C1 segment of cervical spinal cord (tissue), 14 donors: Measurements from ENCODE around the gene SFTPD.
"Not testable (repeated sequence)": the region's sequence is repeated elsewhere in the genome, so short reads cannot be mapped to it uniquely, and the experiment has no call there.

Experiments
- DNase-seq, 14 donors: peaks; one replicate each; lab custom pipeline; 2025; lab: John Stamatoyannopoulos, UW

Gene SFTPD

GRCh38 chr10:79926037-79926436 lies 22.9 kb downstream of the SFTPD start:
- DNase-seq, result no peak

GRCh38 chr10:79925614-79926013 lies 23.3 kb downstream of the SFTPD start:
- DNase-seq, result no peak

GRCh38 chr10:79923669-79924068 lies 25.2 kb downstream of the SFTPD start:
- no peak for DNase-seq

- DNase-seq, result no peak
Observed at GRCh38 chr10:79923145-79923544, 25.8 kb downstream of the SFTPD start.

- not testable (repeated sequence) for DNase-seq
Observed at GRCh38 chr10:79922011-79922412, 26.9 kb downstream of the SFTPD start.

GRCh38 chr10:79915838-79916237 lies 33.1 kb downstream of the SFTPD start:
- not testable (repeated sequence) for DNase-seq

- not testable (repeated sequence) for DNase-seq
Observed at GRCh38 chr10:79914512-79914911, 34.4 kb downstream of the SFTPD start.

GRCh38 chr10:79910836-79911235 lies 38.1 kb downstream of the SFTPD start:
- DNase-seq, result no peak

GRCh38 chr10:79910344-79910743 lies 38.6 kb downstream of the SFTPD start:
- no peak for DNase-seq

- DNase-seq, result peak in 1 of 14 donors; percentile 28
Observed at GRCh38 chr10:79905322-79906314, 43.3 kb downstream of the SFTPD start.

GRCh38 chr10:79904671-79905321 lies 44.1 kb downstream of the SFTPD start:
- DNase-seq, result peak in 5 of 14 donors; percentile 28 to 59 (median 40)

- not testable (repeated sequence) for DNase-seq
Observed at GRCh38 chr10:79901571-79901970, 47.3 kb downstream of the SFTPD start.

- no peak for DNase-seq
Observed at GRCh38 chr10:79898597-79899325, 50.1 kb downstream of the SFTPD start.

- DNase-seq, result not testable (repeated sequence)
Observed at GRCh38 chr10:79892896-79893295, 56.0 kb downstream of the SFTPD start.

GRCh38 chr10:79890469-79890868 lies 58.4 kb downstream of the SFTPD start:
- DNase-seq, result no peak

- not testable (repeated sequence) for DNase-seq
Observed at GRCh38 chr10:79888984-79889383, 59.9 kb downstream of the SFTPD start.
